CD4-positive, CD25-positive, alpha-beta regulatory T cell (primary cell): ENCODE data around the gene RAG1. TPM values are rescaled to one million over a fixed set of nuclear protein-coding genes. Genes with fewer than 3 reads are reported as not detected.
A peak's percentile ranks its signal among the peaks of the same experiment; 100 is the strongest.

Experiments
- ATAC-seq, 2 donors: fragments of 150-1000 bp; cut with Tn5 transposase; one replicate each; pipeline ENCODE4 v1.10.0; 2021; ENCODE audit warnings: low read depth in 2 of 2, moderate number of reproducible peaks in 2 of 2, moderate library complexity in 1 of 2
- DNase-seq, 3 donors: peaks; one replicate each; pipeline versions ENCODE4 v3.0.0 to v3.0.0-alpha.2; 2012 to 2022; ENCODE audit warnings: mixed read lengths in 1 of 3
- H3K27ac ChIP-seq: one replicate; pipeline ENCODE4 v1.7.0; 2013; ENCODE audit warnings: mild to moderate bottlenecking, low read length; ENCODE audit not compliant: insufficient read depth, poor library complexity, severe bottlenecking
- H3K27me3 ChIP-seq: one replicate; pipeline ENCODE4 v1.7.0; 2013; ENCODE audit warnings: low read length; ENCODE audit not compliant: control insufficient read depth, insufficient read depth
- H3K36me3 ChIP-seq: one replicate; pipeline ENCODE4 v1.7.0; 2013; ENCODE audit warnings: mild to moderate bottlenecking, low read length, moderate library complexity; ENCODE audit not compliant: control insufficient read depth, insufficient read depth
- H3K4me1 ChIP-seq: 2 replicates; pipeline ENCODE4 v1.7.0; 2013; ENCODE audit warnings: mild to moderate bottlenecking, low read length; ENCODE audit not compliant: insufficient read depth, control insufficient read depth, poor library complexity, severe bottlenecking
- H3K4me3 ChIP-seq: one replicate; pipeline ENCODE4 v1.7.0; 2013; ENCODE audit warnings: low read depth, mild to moderate bottlenecking, low read length, moderate library complexity
- H3K9me3 ChIP-seq, 2 experiments: 1 replicate in 1 of 2; 2 replicates in 1 of 2; pipeline ENCODE4 v1.7.0; 2013; ENCODE audit warnings: low read length in 2 of 2, mild to moderate bottlenecking in 1 of 2, moderate library complexity in 1 of 2; ENCODE audit not compliant: control insufficient read depth in 2 of 2
- H3K27ac Mint-ChIP-seq, 3 donors: one replicate each; pipeline ENCODE4 v1.8.0; 2020 to 2022; ENCODE audit warnings: mild to moderate bottlenecking in 3 of 3, mixed read lengths in 3 of 3, moderate library complexity in 2 of 3
- H3K27me3 Mint-ChIP-seq: one replicate; pipeline ENCODE4 v1.8.0; 2022; ENCODE audit warnings: mild to moderate bottlenecking, mixed read lengths
- H3K36me3 Mint-ChIP-seq: one replicate; pipeline ENCODE4 v1.8.0; 2020; ENCODE audit warnings: mixed read lengths
- H3K4me1 Mint-ChIP-seq, 4 donors: one replicate each; pipeline ENCODE4 v1.8.0; 2020 to 2022; ENCODE audit warnings: mixed read lengths in 4 of 4, mild to moderate bottlenecking in 1 of 4
- H3K4me3 Mint-ChIP-seq, 4 donors: one replicate each; pipeline ENCODE4 v1.8.0; 2020 to 2022; ENCODE audit warnings: mild to moderate bottlenecking in 4 of 4, mixed read lengths in 4 of 4, moderate library complexity in 3 of 4
- H3K9me3 Mint-ChIP-seq, 7 donors: one replicate each; pipeline ENCODE4 v1.8.0; 2020 to 2022; ENCODE audit warnings: mixed read lengths in 7 of 7, mild to moderate bottlenecking in 3 of 7, moderate library complexity in 2 of 7
- polyA plus RNA-seq, 4 donors: library from polyadenylated mRNA; unstranded; fragments of 300-500 nt; fragmentation: Illumina TruSeq; gene quantifications; one replicate each; pipeline ENCODE4 v1.2.3, GENCODE V29; 2021
- total RNA-seq: library from RNA; stranded (reverse); gene quantifications from one replicate; pipeline ENCODE4 v1.2.3, GENCODE V29; 2022

RAG1 gene
- total and polyA plus RNA-seq, 5 donors from 2014 or later, result 0.05 to 2.3 (median 0.16) TPM; not detected in 2

DNA sequence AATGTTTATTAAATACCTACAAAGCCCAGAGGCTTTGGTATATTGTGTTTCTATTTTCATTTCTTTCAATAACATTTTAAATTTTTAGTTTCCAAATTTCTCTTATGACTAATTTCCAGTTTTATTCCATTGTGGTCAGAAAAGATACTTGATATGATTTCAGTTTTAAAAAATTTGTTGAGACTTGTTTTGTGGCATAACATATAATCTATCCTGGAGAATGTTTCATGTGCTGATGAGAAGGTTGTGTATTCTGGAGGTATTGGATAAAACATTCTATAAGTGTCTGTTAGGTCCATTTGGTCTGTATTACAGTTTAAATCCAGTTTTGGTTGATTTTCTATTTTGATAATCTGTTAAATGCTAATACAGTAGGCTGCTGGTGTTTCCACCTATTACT lies 9.8 kb upstream of the RAG1 start:
- Mint-ChIP-seq H3K4me1 (peaks cover 0 to 8% (median 6%) of the 10 kb centered on the region in 4 donors), H3K27ac (no peak overlapping the region), H3K27me3 (peaks cover 6% of the 10 kb centered on the region), H3K4me3 (no peak overlapping the region), H3K36me3 (no peaks in the 10 kb centered on the region), H3K9me3 (peaks cover 0 to 9% (median 3%) of the 10 kb centered on the region in 7 donors)
- no peaks in the 10 kb centered on the region for H3K27me3 ChIP-seq
- H3K36me3 ChIP-seq, result no peaks in the 10 kb centered on the region
- ATAC-seq (no peak), DNase-seq (no peak)
- H3K4me3 ChIP-seq, result peak overlapping the region; percentile 4
- no peak overlapping the region for H3K27ac ChIP-seq
- H3K4me1 ChIP-seq, result peaks cover 3% of the 10 kb centered on the region
- no peaks in the 10 kb centered on the region for H3K9me3 ChIP-seq

DNA sequence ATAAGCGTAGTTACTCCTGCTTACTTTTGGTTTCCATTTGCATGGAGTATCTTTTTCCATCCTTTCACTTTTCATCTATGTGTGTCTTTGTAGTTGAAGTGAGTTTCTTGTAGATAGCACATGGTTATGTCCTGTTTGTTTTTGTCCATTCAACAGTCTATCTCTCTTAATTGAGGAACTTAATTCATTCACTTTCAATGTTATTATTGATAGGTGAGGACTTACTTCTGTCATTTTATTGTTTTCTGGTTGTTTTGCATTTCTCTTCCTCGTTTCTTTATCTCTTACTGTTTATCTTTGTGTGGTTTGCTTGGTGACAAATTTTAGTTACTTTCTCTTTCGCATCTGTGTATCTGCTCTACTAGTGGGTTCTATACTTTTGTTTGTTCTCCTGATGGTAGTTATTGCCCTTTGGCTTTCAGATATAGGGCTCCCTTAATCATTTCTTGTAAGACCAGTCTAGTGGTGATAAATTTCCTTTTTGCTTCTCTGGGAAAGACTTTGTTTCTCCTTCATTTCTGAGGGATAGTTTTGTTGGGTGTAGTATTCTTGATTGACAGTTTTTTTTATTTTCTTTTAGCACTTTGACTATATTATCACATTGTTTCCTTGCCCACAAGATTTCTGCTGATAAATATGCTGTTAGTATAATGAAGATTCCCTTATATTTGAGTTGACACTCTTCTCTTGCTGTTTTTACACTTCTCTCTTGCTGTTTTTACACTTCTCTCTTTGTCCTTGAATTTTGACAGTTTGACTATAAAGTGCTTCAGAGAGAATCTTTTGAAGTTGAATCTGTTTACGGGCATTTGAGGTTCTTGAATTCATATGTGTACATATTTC lies 9.0 kb upstream of the RAG1 start:
- Mint-ChIP-seq H3K4me3 (peak overlapping the region in 1 of 4 donors; percentile 9), H3K27me3 (peaks cover 6% of the 10 kb centered on the region), H3K36me3 (no peaks in the 10 kb centered on the region), H3K9me3 (peaks cover 0 to 9% (median 3%) of the 10 kb centered on the region in 7 donors), H3K27ac (no peak overlapping the region), H3K4me1 (peaks cover 0 to 8% (median 6%) of the 10 kb centered on the region in 4 donors)
- peaks cover under 1% of the 10 kb centered on the region for H3K27me3 ChIP-seq
- peaks cover 3% of the 10 kb centered on the region for H3K4me1 ChIP-seq
- DNase-seq, result peak in 1 of 3 donors; percentile 41
- no peaks in the 10 kb centered on the region for H3K36me3 ChIP-seq
- no peak overlapping the region for H3K27ac ChIP-seq
- ATAC-seq, result no peak
- H3K4me3 ChIP-seq, result peak overlapping the region; percentile 5
- no peaks in the 10 kb centered on the region for H3K9me3 ChIP-seq

GRCh38 chr11:36564376-36565030 lies 3.3 kb upstream of the RAG1 start:
- Histone ChIP-seq H3K4me3 (no peak overlapping the region), H3K27me3 (peaks cover 9% of the 10 kb centered on the region), H3K4me1 (no peaks in the 10 kb centered on the region), H3K9me3 (no peaks in the 10 kb centered on the region), H3K27ac (no peak overlapping the region), H3K36me3 (no peaks in the 10 kb centered on the region)
- ATAC-seq (no peak), DNase-seq (peak in 2 of 3 donors; percentile 23 to 52)
- peak overlapping the region in 2 of 4 donors; percentile 61 to 68 for H3K4me3 Mint-ChIP-seq
- H3K4me1 Mint-ChIP-seq, result peaks cover 0 to 12% (median 6%) of the 10 kb centered on the region in 4 donors
- H3K36me3 Mint-ChIP-seq, result no peaks in the 10 kb centered on the region
- H3K27ac Mint-ChIP-seq, result peak overlapping the region in 2 of 3 donors; percentile 20 to 50
- H3K27me3 Mint-ChIP-seq, result peaks cover 22% of the 10 kb centered on the region
- H3K9me3 Mint-ChIP-seq, result peaks cover 0 to 6% (median 0%) of the 10 kb centered on the region in 7 donors

- Mint-ChIP-seq H3K36me3 (no peaks in the 10 kb centered on the region), H3K4me1 (peaks cover 0 to 12% (median 6%) of the 10 kb centered on the region in 4 donors), H3K27me3 (peaks cover 22% of the 10 kb centered on the region), H3K4me3 (no peak overlapping the region), H3K27ac (peak overlapping the region in 1 of 3 donors; percentile 50), H3K9me3 (peaks cover 0 to 5% (median 0%) of the 10 kb centered on the region in 7 donors)
- Histone ChIP-seq H3K36me3 (no peaks in the 10 kb centered on the region), H3K4me3 (no peak overlapping the region), H3K9me3 (no peaks in the 10 kb centered on the region), H3K27ac (no peak overlapping the region), H3K4me1 (no peaks in the 10 kb centered on the region), H3K27me3 (peaks cover 9% of the 10 kb centered on the region)
- no peak for DNase-seq
- no peak for ATAC-seq
Measured at GRCh38 chr11:36565031-36565610, 2.7 kb upstream of the RAG1 start.

GRCh38 chr11:36566407-36567053 lies 1.3 kb upstream of the RAG1 start:
- H3K27me3 Mint-ChIP-seq, result peaks cover 22% of the 10 kb centered on the region
- DNase-seq (no peak), ATAC-seq (no peak)
- peaks cover 0 to 3% (median 0%) of the 10 kb centered on the region in 7 donors for H3K9me3 Mint-ChIP-seq
- no peaks in the 10 kb centered on the region for H3K36me3 Mint-ChIP-seq
- peaks cover 0 to 12% (median 6%) of the 10 kb centered on the region in 4 donors for H3K4me1 Mint-ChIP-seq
- no peaks in the 10 kb centered on the region for H3K4me1 ChIP-seq
- H3K4me3 ChIP-seq, result no peak overlapping the region
- H3K4me3 Mint-ChIP-seq, result no peak overlapping the region
- H3K27ac Mint-ChIP-seq, result no peak overlapping the region
- peaks cover 9% of the 10 kb centered on the region for H3K27me3 ChIP-seq
- no peaks in the 10 kb centered on the region for H3K9me3 ChIP-seq
- no peak overlapping the region for H3K27ac ChIP-seq
- H3K36me3 ChIP-seq, result no peaks in the 10 kb centered on the region

DNA sequence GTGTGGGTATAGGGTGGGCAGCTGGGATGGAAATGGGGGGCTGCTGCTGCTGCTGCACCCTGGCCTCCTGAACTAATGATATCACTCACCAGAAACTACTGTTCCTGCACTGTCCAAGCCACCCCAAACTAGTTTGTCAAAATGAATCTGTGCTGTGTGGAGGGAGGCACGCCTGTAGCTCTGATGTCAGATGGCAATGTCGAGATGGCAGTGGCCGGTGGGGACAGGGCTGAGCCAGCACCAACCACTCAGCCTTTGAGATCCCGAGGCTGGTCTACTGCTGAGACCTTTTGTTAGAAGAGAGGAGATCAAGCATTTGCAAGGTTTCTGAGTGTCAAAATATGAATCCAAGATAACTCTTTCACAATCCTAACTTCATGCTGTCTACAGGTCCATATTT lies 1.3 kb downstream of the RAG1 start:
- H3K36me3 Mint-ChIP-seq, result no peaks in the 10 kb centered on the region
- H3K27ac Mint-ChIP-seq, result no peak overlapping the region
- H3K27me3 Mint-ChIP-seq, result peaks cover 19% of the 10 kb centered on the region

DNA sequence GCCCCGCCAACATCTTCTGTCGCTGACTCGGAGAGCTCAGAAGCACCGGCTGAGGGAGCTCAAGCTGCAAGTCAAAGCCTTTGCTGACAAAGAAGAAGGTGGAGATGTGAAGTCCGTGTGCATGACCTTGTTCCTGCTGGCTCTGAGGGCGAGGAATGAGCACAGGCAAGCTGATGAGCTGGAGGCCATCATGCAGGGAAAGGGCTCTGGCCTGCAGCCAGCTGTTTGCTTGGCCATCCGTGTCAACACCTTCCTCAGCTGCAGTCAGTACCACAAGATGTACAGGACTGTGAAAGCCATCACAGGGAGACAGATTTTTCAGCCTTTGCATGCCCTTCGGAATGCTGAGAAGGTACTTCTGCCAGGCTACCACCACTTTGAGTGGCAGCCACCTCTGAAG lies 6.7 kb downstream of the RAG1 start:
- H3K27ac Mint-ChIP-seq, result no peak overlapping the region
- no peaks in the 10 kb centered on the region for H3K4me1 Mint-ChIP-seq
- Histone ChIP-seq H3K4me3 (no peak overlapping the region), H3K4me1 (no peaks in the 10 kb centered on the region), H3K27me3 (no peaks in the 10 kb centered on the region), H3K36me3 (no peaks in the 10 kb centered on the region), H3K9me3 (no peaks in the 10 kb centered on the region), H3K27ac (no peak overlapping the region)
- H3K36me3 Mint-ChIP-seq, result no peaks in the 10 kb centered on the region
- no peaks in the 10 kb centered on the region for H3K9me3 Mint-ChIP-seq
- ATAC-seq, result no peak
- H3K27me3 Mint-ChIP-seq, result peaks cover 6% of the 10 kb centered on the region
- H3K4me3 Mint-ChIP-seq, result no peak overlapping the region
- DNase-seq, result no peak

More for the DNA sequence above, 1.3 kb downstream of the RAG1 start:
- no peaks in the 10 kb centered on the region for H3K9me3 ChIP-seq
- no peak for DNase-seq
- H3K9me3 Mint-ChIP-seq, result no peaks in the 10 kb centered on the region
- H3K27me3 ChIP-seq, result peaks cover 6% of the 10 kb centered on the region
- no peak overlapping the region for H3K4me3 ChIP-seq
- H3K36me3 ChIP-seq, result no peaks in the 10 kb centered on the region
- ATAC-seq, result no peak
- no peak overlapping the region for H3K4me3 Mint-ChIP-seq
- H3K4me1 Mint-ChIP-seq, result peaks cover 0 to 11% (median 6%) of the 10 kb centered on the region in 4 donors
- no peaks in the 10 kb centered on the region for H3K4me1 ChIP-seq
- H3K27ac ChIP-seq, result no peak overlapping the region
